Kidney (tissue), 22 donors: ENCODE results near the gene TESPA1. TPM values are rescaled to one million over a fixed set of nuclear protein-coding genes. Genes with fewer than 3 reads are reported as not detected.
A peak's percentile ranks its signal among the peaks of the same experiment; 100 is the strongest.

Experiments
- DNase-seq, 5 donors: peaks; one replicate each; pipeline ENCODE4 v3.0.0-alpha.2; 2013 to 2020
- FAIRE-seq: peaks from 2 replicates; lab custom pipeline; 2012; peaks lifted over from hg19 to GRCh38; lab: Jason Lieb, UNC
- H3K27ac ChIP-seq, 2 donors: one replicate each; pipeline ENCODE4 v1.7.0; 2013; ENCODE audit warnings: low read depth in 2 of 2, low read length in 2 of 2, inconsistent platforms in 1 of 2
- H3K27me3 ChIP-seq: one replicate; pipeline ENCODE4 v1.7.1; 2013; ENCODE audit warnings: low read length, inconsistent platforms; ENCODE audit not compliant: control insufficient read depth, insufficient read depth
- H3K36me3 ChIP-seq, 3 donors: one replicate each; pipeline versions ENCODE4 v1.7.0 to v1.7.1; 2013; ENCODE audit warnings: low read length in 3 of 3, control low read depth in 1 of 3, inconsistent platforms in 1 of 3; ENCODE audit not compliant: insufficient read depth in 3 of 3, control insufficient read depth in 2 of 3
- H3K4me1 ChIP-seq, 3 donors: one replicate each; pipeline versions ENCODE4 v1.7.0 to v1.7.1; 2013; ENCODE audit warnings: low read length in 3 of 3, inconsistent platforms in 1 of 3, low read depth in 1 of 3; ENCODE audit not compliant: control insufficient read depth in 2 of 3, insufficient read depth in 2 of 3
- H3K4me3 ChIP-seq, 3 donors: one replicate each; pipeline versions ENCODE4 v1.7.0 to v1.8.1; 2013; ENCODE audit warnings: low read length in 3 of 3, control low read depth in 1 of 3, inconsistent platforms in 1 of 3
- H3K9ac ChIP-seq, 3 donors: one replicate each; pipeline versions ENCODE4 v1.7.0 to v1.7.1; 2013; ENCODE audit warnings: low read length in 3 of 3, control low read depth in 1 of 3, inconsistent platforms in 1 of 3
- H3K9me3 ChIP-seq, 3 donors: one replicate each; pipeline versions ENCODE4 v1.7.0 to v1.7.1; 2013; ENCODE audit warnings: low read length in 3 of 3, control low read depth in 1 of 3, inconsistent platforms in 1 of 3; ENCODE audit not compliant: control insufficient read depth in 2 of 3, insufficient read depth in 1 of 3
- CTCF ChIP-seq: IDR thresholded peaks from 3 replicates; pipeline ENCODE4 v1.5.1; 2012; ENCODE audit warnings: mild to moderate bottlenecking, moderate library complexity, borderline replicate concordance; ENCODE audit not compliant: insufficient read depth; ENCODE audit errors: extremely low read depth
- intact Hi-C: fragments of 100-400 bp; cut with DNase I; formaldehyde crosslinking; loops from one replicate; pipeline ENCODE4 v1.11.1; 2022
- long read RNA-seq, 10 donors: library from polyadenylated mRNA in 1 of 10; unstranded in 1 of 10; transcript quantifications; one replicate each; pipeline ENCODE4 v2.0.0 and lab custom pipeline, GENCODE V29; 2021 to 2026
- polyA plus RNA-seq: library from polyadenylated mRNA; stranded (reverse); fragments of 350-450 nt; fragmentation: Illumina TruSeq; extraction: RNeasy Lipid Tissue Mini Kit (QIAGEN cat#74804); gene quantifications from one replicate; pipeline ENCODE4 v1.2.3, GENCODE V29; 2014; ENCODE audit warnings: low read depth, low replicate concordance; ENCODE audit not compliant: insufficient read depth
- total RNA-seq: library from RNA; stranded (reverse); fragmentation: NEBNext Ultra II Directional; extraction: Animal tissue kit (Norgen Biotek cat#: 25700); gene quantifications from one replicate; pipeline ENCODE4 v1.2.1, GENCODE V29; 2021
- donor health status: control.
- donor health status: control.
- donor health status: control.
- donor health status: control.
- donor health status: control.
- donor health status: DM: yes; HTN: yes; CAD: no.
- donor health status: Normal renal cell carcinoma (clear cell type).

The TESPA1 gene
- total RNA-seq, result 4.9 TPM
- not detected for polyA plus RNA-seq
- long read RNA-seq, donor 1, result 0 reads
- long read RNA-seq, donor 2, result 0 reads
- long read RNA-seq, donor 3, result 0 reads
- long read RNA-seq, donor 4, result 0 reads
- long read RNA-seq, donor 5, result 0 reads
- long read RNA-seq, donor 6, result 0 reads
- long read RNA-seq, donor 7, partial matches to known transcripts, result 1 of 2 reads
- long read RNA-seq, donor 7, other reads (novel, unspliced or antisense), result 1 of 2 reads
- long read RNA-seq, donor 8, result 0 reads
- long read RNA-seq, donor 9, result 0 reads
- long read RNA-seq, donor 10, result 0 reads

GRCh38 chr12:54984658-54985376, at the start of gene TESPA1:
TSS of gene TESPA1 (minus strand) at chr12:54984762. CDS start at chr12:54974562, 10,200 bp downstream.
- FAIRE-seq (no peak), DNase-seq (peak in 1 of 5 donors; percentile 83)
- TF ChIP-seq CTCF, result no peak
- H3K27me3 ChIP-seq, result no peaks in the 10 kb centered on the region
- no peaks in the 10 kb centered on the region for H3K9me3 ChIP-seq
- H3K36me3 ChIP-seq, result no peaks in the 10 kb centered on the region
- intact Hi-C loops, result no loop called here
- no peak within 1 kb of the TSS for H3K4me3 ChIP-seq
- no peaks in the 10 kb centered on the region for H3K4me1 ChIP-seq
- no peak within 1 kb of the TSS for H3K9ac ChIP-seq
- H3K27ac ChIP-seq, result no peak within 1 kb of the TSS

GRCh38 chr12:55034218-55034617, 49.7 kb upstream of the TESPA1 start:
- no peak overlapping the region for H3K4me3 ChIP-seq
- intact Hi-C loops, result no loop called here
- no peak for TF ChIP-seq CTCF
- H3K9me3 ChIP-seq, result no peaks in the 10 kb centered on the region
- H3K4me1 ChIP-seq, result no peaks in the 10 kb centered on the region
- no peak overlapping the region for H3K27ac ChIP-seq
- no peak overlapping the region for H3K9ac ChIP-seq
- FAIRE-seq, result no peak
- DNase-seq, result no peak
- H3K36me3 ChIP-seq, result no peaks in the 10 kb centered on the region
- no peaks in the 10 kb centered on the region for H3K27me3 ChIP-seq

- H3K9me3 ChIP-seq, result no peaks in the 10 kb centered on the region
- H3K36me3 ChIP-seq, result no peaks in the 10 kb centered on the region
- DNase-seq, result no peak
- H3K9ac ChIP-seq, result no peak overlapping the region
- FAIRE-seq, result no peak
- no peaks in the 10 kb centered on the region for H3K4me1 ChIP-seq
- intact Hi-C loops, result no loop called here
- no peak overlapping the region for H3K27ac ChIP-seq
- TF ChIP-seq CTCF, result no peak
- no peak overlapping the region for H3K4me3 ChIP-seq
- no peaks in the 10 kb centered on the region for H3K27me3 ChIP-seq
These were observed 40.9 kb upstream of the TESPA1 start for GRCh38 chr12:55025508-55025907.
